Keratinocyte (primary cell): ENCODE measurements around the gene OSBPL5. TPM values are rescaled to one million over a fixed set of nuclear protein-coding genes. Genes with fewer than 3 reads are reported as not detected.

ENCODE experiments used
- DNase-seq: peaks from one replicate; pipeline ENCODE4 v3.0.0-alpha.2; 2011; ENCODE audit warnings: low read depth, missing footprints, low spot score
- FAIRE-seq: peaks from 2 replicates; lab custom pipeline; 2011; peaks lifted over from hg19 to GRCh38; lab: Jason Lieb, UNC
- H2AFZ ChIP-seq: 2 replicates; pipeline ENCODE4 v1.6.0; 2012; ENCODE audit warnings: low read length, control low read depth, inconsistent platforms; ENCODE audit not compliant: control insufficient read depth
- H3K27ac ChIP-seq: 2 replicates; pipeline ENCODE4 v1.5.1; 2011; ENCODE audit warnings: low read length; ENCODE audit not compliant: control insufficient read depth, insufficient read depth
- H3K27me3 ChIP-seq: 3 replicates; pipeline ENCODE4 v1.6.0; 2011; ENCODE audit warnings: low read length; ENCODE audit not compliant: control insufficient read depth, insufficient read depth; ENCODE audit errors: extremely low read depth
- H3K36me3 ChIP-seq, 2 experiments: 2 replicates in 1 of 2; 3 replicates in 1 of 2; pipeline ENCODE4 v1.5.1; 2011; ENCODE audit warnings: low read length in 2 of 2, mild to moderate bottlenecking in 1 of 2; ENCODE audit not compliant: control insufficient read depth in 2 of 2, insufficient read depth in 2 of 2; ENCODE audit errors: extremely low read depth in 1 of 2
- H3K4me1 ChIP-seq: 3 replicates; pipeline ENCODE4 v1.5.1; 2011; ENCODE audit warnings: low read length; ENCODE audit not compliant: control insufficient read depth, insufficient read depth; ENCODE audit errors: extremely low read depth
- H3K4me2 ChIP-seq: 3 replicates; pipeline ENCODE4 v1.6.0; 2011; ENCODE audit warnings: low read depth, low read length; ENCODE audit not compliant: control insufficient read depth, insufficient read depth; ENCODE audit errors: extremely low read depth
- H3K4me3 ChIP-seq, 3 experiments: fragments of 200-600 bp in 1 of 3; sonication (generic) in 1 of 3; 2 replicates in 2 of 3; 3 replicates in 1 of 3; pipeline ENCODE4 v1.5.1; 2011 to 2016; ENCODE audit warnings: low read length in 3 of 3, mild to moderate bottlenecking in 3 of 3, control low read depth in 2 of 3, inconsistent platforms in 1 of 3, low read depth in 1 of 3, mixed read lengths in 1 of 3, mixed run types in 1 of 3, moderate library complexity in 1 of 3; ENCODE audit not compliant: control insufficient read depth in 2 of 3, insufficient read depth in 2 of 3; ENCODE audit errors: extremely low read depth in 1 of 3
- H3K79me2 ChIP-seq: 2 replicates; pipeline ENCODE4 v1.6.0; 2012; ENCODE audit warnings: low read length; ENCODE audit not compliant: control insufficient read depth, insufficient read depth
- H3K9ac ChIP-seq: 3 replicates; pipeline ENCODE4 v1.6.0; 2011; ENCODE audit warnings: low read length; ENCODE audit not compliant: control insufficient read depth, insufficient read depth; ENCODE audit errors: extremely low read depth
- H3K9me1 ChIP-seq: 3 replicates; pipeline ENCODE4 v1.6.0; 2011; ENCODE audit warnings: low read length; ENCODE audit not compliant: control insufficient read depth, insufficient read depth; ENCODE audit errors: extremely low read depth
- H3K9me3 ChIP-seq: 2 replicates; pipeline ENCODE4 v1.5.1; 2012; ENCODE audit warnings: low read depth, low read length; ENCODE audit not compliant: control insufficient read depth
- H4K20me1 ChIP-seq: 3 replicates; pipeline ENCODE4 v1.6.0; 2011; ENCODE audit warnings: low read length; ENCODE audit not compliant: control insufficient read depth, insufficient read depth; ENCODE audit errors: extremely low read depth
- EZH2 ChIP-seq: IDR thresholded peaks from one replicate; pipeline ENCODE4 v1.6.1; 2012; ENCODE audit warnings: inconsistent platforms, mild to moderate bottlenecking, low read length, moderate library complexity
- dilution Hi-C: fragments of 300-500 bp; cut with MboI; formaldehyde crosslinking; loops from one replicate; pipeline ENCODE4 v1.7.0; 2020; ENCODE audit warnings: low sequenced_read_pairs; ENCODE audit not compliant: extremely low pct_ligation_motif_present
- polyA plus RNA-seq, 5 experiments: library from polyadenylated mRNA; depleted of rRNA in 3 of 5; stranded (reverse) in 3 of 5; stranded (forward) in 1 of 5; unstranded in 1 of 5; fragments of >200 nt; gene quantifications; 1 replicate in 1 of 5; 2 replicates in 3 of 5; 3 replicates in 1 of 5; pipeline versions ENCODE4 v1.2.1 to v1.2.3, GENCODE V29; 2011 to 2012; ENCODE audit warnings: missing spikeins in 2 of 5, low read depth in 1 of 5, low replicate concordance in 1 of 5
- TF ChIP-seq, protein P1 (sequence below), 3 experiments: IDR thresholded peaks in 1 of 3; conservative IDR thresholded peaks in 1 of 3; optimal IDR thresholded peaks in 1 of 3; 2 replicates in 2 of 3; 3 replicates in 1 of 3; pipeline versions ENCODE3 to v1.5.1; 2011; ENCODE audit warnings: low read length in 3 of 3, mild to moderate bottlenecking in 3 of 3, moderate library complexity in 2 of 3, control low read depth in 1 of 3, inconsistent platforms in 1 of 3; ENCODE audit not compliant: insufficient read depth in 2 of 3; ENCODE audit errors: extremely low read depth in 1 of 3

Gene OSBPL5
- polyA plus RNA-seq, 1 donor (not counting 4 experiments of a cell fraction or from before 2014, with no cell fraction given): 3.0 TPM

DNA sequence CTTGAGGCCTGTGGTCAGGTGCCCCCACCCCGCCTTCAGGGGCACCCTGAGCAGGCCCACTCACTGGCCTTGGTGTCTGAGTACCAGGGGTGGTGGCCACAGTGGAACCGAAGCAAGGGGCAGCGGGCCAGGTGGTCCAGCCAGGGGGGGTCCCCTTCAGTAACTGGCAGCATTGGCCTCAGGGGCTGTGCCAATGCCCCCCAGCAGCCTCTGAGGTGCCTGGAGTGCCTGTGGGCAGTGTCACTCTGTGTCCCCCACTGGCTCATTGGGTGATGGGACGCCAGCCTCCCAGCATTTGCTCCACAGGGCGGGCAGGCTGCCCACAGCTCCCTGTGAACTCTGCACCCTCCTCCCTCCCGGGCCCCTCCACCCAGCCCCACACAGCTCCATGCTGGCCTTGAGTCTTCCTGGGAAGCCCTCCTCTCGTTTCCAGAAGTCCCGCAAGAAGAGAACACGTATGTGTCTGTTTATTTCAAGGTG, 78.4 kb downstream of the OSBPL5 start:
- Histone ChIP-seq H3K27ac (no peak overlapping the region), H3K9ac (no peak overlapping the region), H3K9me3 (no peaks in the 10 kb centered on the region), H2AFZ (no peak overlapping the region), H3K79me2 (no peaks in the 10 kb centered on the region), H3K4me2 (no peak overlapping the region), H3K4me3 (no peak overlapping the region), H3K9me1 (no peaks in the 10 kb centered on the region), H3K36me3 (no peaks in the 10 kb centered on the region), H3K27me3 (peaks cover 4% of the 10 kb centered on the region), H4K20me1 (peaks cover 4% of the 10 kb centered on the region), H3K4me1 (peaks cover 11% of the 10 kb centered on the region)
- FAIRE-seq: no peak
- DNase-seq: no peak
- dilution Hi-C loops: no loop called here
- TF ChIP-seq, protein P1, sequence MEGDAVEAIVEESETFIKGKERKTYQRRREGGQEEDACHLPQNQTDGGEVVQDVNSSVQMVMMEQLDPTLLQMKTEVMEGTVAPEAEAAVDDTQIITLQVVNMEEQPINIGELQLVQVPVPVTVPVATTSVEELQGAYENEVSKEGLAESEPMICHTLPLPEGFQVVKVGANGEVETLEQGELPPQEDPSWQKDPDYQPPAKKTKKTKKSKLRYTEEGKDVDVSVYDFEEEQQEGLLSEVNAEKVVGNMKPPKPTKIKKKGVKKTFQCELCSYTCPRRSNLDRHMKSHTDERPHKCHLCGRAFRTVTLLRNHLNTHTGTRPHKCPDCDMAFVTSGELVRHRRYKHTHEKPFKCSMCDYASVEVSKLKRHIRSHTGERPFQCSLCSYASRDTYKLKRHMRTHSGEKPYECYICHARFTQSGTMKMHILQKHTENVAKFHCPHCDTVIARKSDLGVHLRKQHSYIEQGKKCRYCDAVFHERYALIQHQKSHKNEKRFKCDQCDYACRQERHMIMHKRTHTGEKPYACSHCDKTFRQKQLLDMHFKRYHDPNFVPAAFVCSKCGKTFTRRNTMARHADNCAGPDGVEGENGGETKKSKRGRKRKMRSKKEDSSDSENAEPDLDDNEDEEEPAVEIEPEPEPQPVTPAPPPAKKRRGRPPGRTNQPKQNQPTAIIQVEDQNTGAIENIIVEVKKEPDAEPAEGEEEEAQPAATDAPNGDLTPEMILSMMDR (optimal IDR thresholded peaks at IDR 0.05 in 1 of 3, IDR thresholded peaks at IDR 0.05 in 1 of 3, conservative IDR thresholded peaks at IDR 0.05 in 1 of 3; ENCODE audit: extremely low read depth in 1 of 3, insufficient read depth in 2 of 3, low read length in 3 of 3): no peak
- TF ChIP-seq EZH2: no peak

DNA sequence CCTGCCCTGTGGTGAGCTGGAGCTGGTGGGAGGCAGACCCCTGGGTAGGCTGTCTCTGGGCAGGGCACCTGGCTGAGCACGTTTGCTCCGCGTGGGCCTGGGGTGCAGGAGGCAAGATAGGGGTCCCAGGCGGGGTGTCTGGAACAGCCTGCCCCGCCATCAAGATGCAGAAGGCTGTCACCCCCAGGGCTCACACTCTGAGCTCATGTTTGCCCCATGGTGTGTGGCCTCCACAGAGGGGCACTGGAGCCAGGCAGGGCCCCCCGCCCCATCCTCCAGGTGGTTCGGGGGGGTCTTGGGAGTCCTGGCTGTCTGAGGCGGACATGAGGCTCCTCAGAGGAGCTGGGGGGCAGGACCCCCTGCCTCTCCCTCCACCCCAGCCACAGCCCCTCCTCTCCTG, 79.0 kb downstream of the OSBPL5 start:
- dilution Hi-C loops: no loop called here
- Histone ChIP-seq H3K79me2 (no peaks in the 10 kb centered on the region), H3K4me1 (peaks cover 11% of the 10 kb centered on the region), H3K9me3 (no peaks in the 10 kb centered on the region), H3K27ac (no peak overlapping the region), H4K20me1 (no peaks in the 10 kb centered on the region), H3K36me3 (no peaks in the 10 kb centered on the region), H3K4me3 (no peak overlapping the region), H3K4me2 (no peak overlapping the region), H3K9ac (no peak overlapping the region), H3K27me3 (peaks cover 4% of the 10 kb centered on the region), H3K9me1 (no peaks in the 10 kb centered on the region), H2AFZ (no peak overlapping the region)
- TF ChIP-seq, protein P1 (optimal IDR thresholded peaks at IDR 0.05 in 1 of 3, IDR thresholded peaks at IDR 0.05 in 1 of 3, conservative IDR thresholded peaks at IDR 0.05 in 1 of 3; ENCODE audit: extremely low read depth in 1 of 3, insufficient read depth in 2 of 3, low read length in 3 of 3): no peak
- TF ChIP-seq EZH2: no peak
- DNase-seq: no peak
- FAIRE-seq: no peak
